Tibial nerve (tissue), 4 donors: ENCODE measurements around the gene AUTS2.

Experiments
- EP300 ChIP-seq, 2 donors: sonication (generic); formaldehyde crosslinking; IDR thresholded peaks; one replicate each; pipeline ENCODE4 v1.6.1; 2017; ENCODE audit warnings: antibody characterized with exemption in 2 of 2, mild to moderate bottlenecking in 1 of 2
- POLR2A ChIP-seq, 2 donors: fragments of 450-650 bp; IDR thresholded peaks; one replicate each; pipeline ENCODE4 v1.6.1; 2017; ENCODE audit warnings: antibody characterized with exemption in 2 of 2, mild to moderate bottlenecking in 2 of 2, moderate library complexity in 2 of 2
- TF ChIP-seq, protein P1 (sequence below), 5 experiments: fragments of 200-600 bp in 3 of 5; fragments of 450-650 bp in 2 of 5; sonication (generic) in 3 of 5; IDR thresholded peaks; one replicate each; pipeline ENCODE4 v1.5.1; 2016 to 2019; ENCODE audit warnings: antibody characterized with exemption in 5 of 5, mild to moderate bottlenecking in 3 of 5, moderate library complexity in 2 of 5

DNA sequence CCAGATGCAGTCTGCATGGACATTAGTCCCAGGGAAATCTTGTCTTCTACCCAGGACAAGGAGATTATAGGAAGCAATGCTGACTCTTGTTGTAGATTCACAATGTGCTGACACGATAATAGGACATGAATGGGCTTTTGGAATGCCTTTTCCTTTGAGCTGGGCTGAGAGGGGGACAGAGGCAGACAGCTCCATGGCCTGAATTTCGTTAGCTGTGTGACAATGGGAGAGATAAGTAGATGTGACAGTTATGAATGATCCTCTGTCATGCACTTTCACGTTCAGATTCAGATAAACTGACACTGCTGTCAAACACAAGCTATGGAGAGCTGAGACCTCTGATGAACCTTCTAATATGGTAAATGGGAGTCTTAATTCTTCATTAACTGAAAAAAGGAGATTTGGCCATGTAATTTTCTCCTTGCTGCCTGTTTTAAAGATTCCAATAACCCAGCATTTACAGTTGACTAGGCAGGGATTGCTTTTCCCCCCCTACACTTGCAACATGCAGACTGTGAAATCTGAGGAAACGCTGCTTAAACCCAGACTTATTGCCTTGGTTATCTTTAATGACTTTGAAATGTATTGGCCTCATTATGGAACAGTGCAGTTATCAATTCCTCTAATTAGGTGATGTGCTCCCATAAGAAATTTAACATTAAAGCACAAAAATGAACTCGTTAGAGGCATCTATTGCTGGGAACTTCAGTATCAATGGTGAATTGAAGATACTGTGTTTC is 669.3 kb downstream of the AUTS2 start:
- TF ChIP-seq, protein P1, sequence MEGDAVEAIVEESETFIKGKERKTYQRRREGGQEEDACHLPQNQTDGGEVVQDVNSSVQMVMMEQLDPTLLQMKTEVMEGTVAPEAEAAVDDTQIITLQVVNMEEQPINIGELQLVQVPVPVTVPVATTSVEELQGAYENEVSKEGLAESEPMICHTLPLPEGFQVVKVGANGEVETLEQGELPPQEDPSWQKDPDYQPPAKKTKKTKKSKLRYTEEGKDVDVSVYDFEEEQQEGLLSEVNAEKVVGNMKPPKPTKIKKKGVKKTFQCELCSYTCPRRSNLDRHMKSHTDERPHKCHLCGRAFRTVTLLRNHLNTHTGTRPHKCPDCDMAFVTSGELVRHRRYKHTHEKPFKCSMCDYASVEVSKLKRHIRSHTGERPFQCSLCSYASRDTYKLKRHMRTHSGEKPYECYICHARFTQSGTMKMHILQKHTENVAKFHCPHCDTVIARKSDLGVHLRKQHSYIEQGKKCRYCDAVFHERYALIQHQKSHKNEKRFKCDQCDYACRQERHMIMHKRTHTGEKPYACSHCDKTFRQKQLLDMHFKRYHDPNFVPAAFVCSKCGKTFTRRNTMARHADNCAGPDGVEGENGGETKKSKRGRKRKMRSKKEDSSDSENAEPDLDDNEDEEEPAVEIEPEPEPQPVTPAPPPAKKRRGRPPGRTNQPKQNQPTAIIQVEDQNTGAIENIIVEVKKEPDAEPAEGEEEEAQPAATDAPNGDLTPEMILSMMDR (IDR thresholded peaks at IDR 0.05) = no peak
- no peak for TF ChIP-seq POLR2A (IDR thresholded peaks at IDR 0.05)
- no peak for TF ChIP-seq EP300 (IDR thresholded peaks at IDR 0.05)
